ENCODE results near the gene ADARB2.

ADARB2 gene

GRCh38 chr10:1293636-1294435 lies 443.5 kb downstream of the ADARB2 start:
- no peak for DNase-seq

GRCh38 chr10:1293157-1293556 lies 444.2 kb downstream of the ADARB2 start:
- DNase-seq, result no peak

- DNase-seq, result no peak
Observed at GRCh38 chr10:1292611-1293031, 444.7 kb downstream of the ADARB2 start.

GRCh38 chr10:1291178-1292090 lies 445.9 kb downstream of the ADARB2 start:
- DNase-seq, result no peak

- DNase-seq, result no peak
Observed at GRCh38 chr10:1290071-1290471, 447.3 kb downstream of the ADARB2 start.

GRCh38 chr10:1289591-1289990 lies 447.7 kb downstream of the ADARB2 start:
- no peak for DNase-seq

GRCh38 chr10:1287971-1288401 lies 449.3 kb downstream of the ADARB2 start:
- no peak for DNase-seq

- DNase-seq, result no peak
Observed at GRCh38 chr10:1287487-1287886, 449.8 kb downstream of the ADARB2 start.

- DNase-seq, result no peak
Observed at GRCh38 chr10:1284076-1284475, 453.2 kb downstream of the ADARB2 start.

GRCh38 chr10:1281405-1281782 lies 455.9 kb downstream of the ADARB2 start:
- no peak for DNase-seq

- no peak for DNase-seq
Observed at GRCh38 chr10:1280466-1281404, 456.6 kb downstream of the ADARB2 start.

- no peak for DNase-seq
Observed at GRCh38 chr10:1278306-1278705, 459.0 kb downstream of the ADARB2 start.

- no peak for DNase-seq
Observed at GRCh38 chr10:1274701-1275544, 462.4 kb downstream of the ADARB2 start.

- DNase-seq, result no peak
Observed at GRCh38 chr10:1274111-1274661, 463.1 kb downstream of the ADARB2 start.

GRCh38 chr10:1273372-1274105 lies 463.8 kb downstream of the ADARB2 start:
- no peak for DNase-seq

GRCh38 chr10:1272777-1273161 lies 464.6 kb downstream of the ADARB2 start:
- no peak for DNase-seq

- DNase-seq, result no peak
Observed at GRCh38 chr10:1272079-1272776, 465.1 kb downstream of the ADARB2 start.

- DNase-seq, result no peak
Observed at GRCh38 chr10:1270906-1271305, 466.4 kb downstream of the ADARB2 start.

GRCh38 chr10:1270490-1270889 lies 466.8 kb downstream of the ADARB2 start:
- no peak for DNase-seq

GRCh38 chr10:1268831-1269230 lies 468.5 kb downstream of the ADARB2 start:
- no peak for DNase-seq

All from activated CD8-positive, alpha-beta memory T cell treated with anti-CD3 and anti-CD28 coated beads for 24 hours (primary cell).